ENCODE data around the gene NBR1. TPM values are rescaled to one million over a fixed set of nuclear protein-coding genes. Genes with fewer than 3 reads are reported as not detected.
"Not testable (repeated sequence)": the region's sequence is repeated elsewhere in the genome, so short reads cannot be mapped to it uniquely, and the experiment has no call there.

The NBR1 gene
- 55.2 TPM for total RNA-seq

DNA sequence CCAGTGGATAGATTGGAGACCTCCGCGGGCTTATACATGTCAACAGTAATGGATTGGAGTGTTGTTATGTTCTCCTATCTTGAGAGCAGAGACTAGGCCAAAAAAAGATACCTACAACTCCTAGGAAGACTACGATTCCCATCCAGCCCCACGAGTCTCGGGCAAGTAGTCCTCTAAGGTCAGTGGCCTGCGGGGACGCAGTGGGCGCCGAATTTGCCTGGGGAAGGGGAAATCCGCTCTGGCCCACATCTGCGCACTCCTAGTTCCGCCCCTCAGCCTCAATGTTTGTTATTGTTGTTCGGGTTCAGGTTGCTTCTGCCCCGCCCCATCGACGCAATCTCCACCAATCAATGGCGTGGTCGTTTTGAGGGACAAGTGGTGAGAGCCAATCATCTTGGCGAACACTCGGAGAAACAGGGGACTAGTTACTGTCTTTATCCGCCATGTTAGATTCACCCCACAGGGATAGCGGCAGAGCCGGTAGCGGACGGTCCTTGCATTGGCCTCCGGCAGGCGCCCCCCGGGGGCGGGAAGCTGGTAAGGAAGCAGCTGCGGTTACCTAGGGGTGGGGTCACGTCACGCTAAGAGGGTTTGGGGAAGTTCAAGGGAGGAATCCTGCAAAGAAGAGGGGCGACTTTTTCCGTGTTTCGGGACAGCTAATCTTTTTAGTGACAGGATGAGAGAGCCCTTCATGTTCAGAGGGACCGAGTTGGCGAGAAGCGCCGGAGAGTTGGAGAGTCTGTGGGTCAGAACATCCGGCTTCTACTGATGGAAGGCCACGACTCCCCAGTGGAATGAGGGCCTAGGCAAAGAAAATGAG lies at the start of gene NBR1:
NBR1 (plus strand) TSS at position 449 of the 820 bp plus-strand sequence. CDS start 4,586 bp downstream, outside the sequence.
- peak; percentile 82 for ATAC-seq
- peak; percentile 98 for DNase-seq (ENCODE audit: low spot score)

DNA sequence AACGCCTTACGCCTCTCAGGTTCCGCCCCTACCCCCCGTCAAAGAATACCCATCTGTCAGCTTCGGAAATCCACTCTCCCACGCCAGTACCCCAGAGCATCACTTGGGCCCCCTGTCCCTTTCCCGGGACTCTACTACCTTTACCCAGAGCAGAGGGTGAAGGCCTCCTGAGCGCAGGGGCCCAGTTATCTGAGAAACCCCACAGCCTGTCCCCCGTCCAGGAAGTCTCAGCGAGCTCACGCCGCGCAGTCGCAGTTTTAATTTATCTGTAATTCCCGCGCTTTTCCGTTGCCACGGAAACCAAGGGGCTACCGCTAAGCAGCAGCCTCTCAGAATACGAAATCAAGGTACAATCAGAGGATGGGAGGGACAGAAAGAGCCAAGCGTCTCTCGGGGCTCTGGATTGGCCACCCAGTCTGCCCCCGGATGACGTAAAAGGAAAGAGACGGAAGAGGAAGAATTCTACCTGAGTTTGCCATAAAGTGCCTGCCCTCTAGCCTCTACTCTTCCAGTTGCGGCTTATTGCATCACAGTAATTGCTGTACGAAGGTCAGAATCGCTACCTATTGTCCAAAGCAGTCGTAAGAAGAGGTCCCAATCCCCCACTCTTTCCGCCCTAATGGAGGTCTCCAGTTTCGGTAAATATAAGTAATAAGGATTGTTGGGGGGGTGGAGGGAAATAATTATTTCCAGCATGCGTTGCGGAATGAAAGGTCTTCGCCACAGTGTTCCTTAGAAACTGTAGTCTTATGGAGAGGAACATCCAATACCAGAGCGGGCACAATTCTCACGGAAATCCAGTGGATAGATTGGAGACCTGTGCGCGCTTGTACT lies 45.7 kb upstream of the NBR1 start, which contains the start of gene BRCA1:
BRCA1 (minus strand) TSS at position 232 of the 834 bp plus-strand sequence. CDS start 1,268 bp downstream, outside the sequence.
- peak; percentile 95 for DNase-seq (ENCODE audit: low spot score)
- ATAC-seq = peak; percentile 95

DNA sequence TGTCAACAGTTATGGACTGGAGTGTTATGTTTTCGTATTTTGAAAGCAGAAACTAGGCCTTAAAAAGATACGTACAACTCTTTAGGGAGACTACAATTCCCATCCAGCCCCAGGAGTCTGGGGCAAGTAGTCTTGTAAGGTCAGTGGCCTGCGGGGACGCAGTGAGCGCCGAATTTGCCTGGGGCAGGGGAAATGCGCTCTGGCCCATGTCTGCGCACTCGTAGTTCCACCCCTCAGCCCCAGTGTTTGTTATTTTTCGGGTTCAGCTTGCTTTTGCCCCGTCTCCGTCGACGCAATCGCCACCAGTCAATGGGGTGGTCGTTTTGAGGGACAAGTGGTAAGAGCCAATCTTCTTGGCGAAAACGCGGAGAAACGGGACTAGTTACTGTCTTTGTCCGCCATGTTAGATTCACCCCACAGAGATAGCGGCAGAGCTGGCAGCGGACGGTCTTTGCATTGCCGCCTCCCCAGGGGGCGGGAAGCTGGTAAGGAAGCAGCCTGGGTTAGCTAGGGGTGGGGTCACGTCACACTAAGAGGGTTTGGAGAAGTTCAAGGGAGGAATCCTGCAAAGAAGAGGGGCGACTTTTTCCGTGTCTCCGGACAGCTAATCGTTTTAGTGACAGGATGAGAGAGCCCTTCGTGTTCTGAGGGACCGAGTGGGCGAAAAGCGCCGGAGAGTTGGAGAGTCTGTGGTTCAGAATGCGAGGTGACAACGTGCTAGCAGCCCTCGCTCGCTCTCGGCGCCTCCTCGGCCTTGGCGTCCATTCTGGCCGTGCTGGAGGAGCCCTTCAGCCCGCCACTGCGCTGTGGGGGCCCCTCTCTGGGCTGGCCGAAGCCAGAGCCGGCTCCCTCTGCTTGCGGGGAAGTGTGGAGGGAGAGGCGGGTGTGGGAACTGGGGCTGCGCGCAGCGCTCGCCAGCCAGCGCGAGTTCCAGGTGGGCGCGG lies 44.8 kb upstream of the NBR1 start:
- DNase-seq (ENCODE audit: low spot score) = no peak
- peak; percentile 43 for ATAC-seq

DNA sequence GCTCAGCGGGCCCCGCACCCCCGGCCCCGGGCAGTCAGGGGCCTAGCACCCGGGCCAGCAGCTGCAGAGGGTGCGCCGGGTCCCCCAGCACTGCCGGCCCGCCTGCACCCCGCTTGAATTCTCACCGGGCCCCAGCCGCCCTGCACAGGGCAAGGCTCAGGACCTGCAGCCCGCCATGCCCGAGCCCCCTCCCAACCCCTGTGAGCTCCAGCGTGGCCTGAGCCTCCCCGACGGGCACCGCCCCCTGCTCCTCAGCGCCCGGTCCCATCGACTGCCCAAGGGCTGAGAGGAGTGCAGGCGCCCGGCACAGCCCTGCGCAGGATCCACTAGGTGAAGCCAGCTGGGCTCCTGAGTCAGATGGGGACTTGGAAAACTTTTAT lies 44.1 kb upstream of the NBR1 start:
- ATAC-seq (no peak), DNase-seq (ENCODE audit: low spot score) (no peak)

- DNase-seq (ENCODE audit: low spot score); ATAC-seq: not testable (repeated sequence)
Measured at GRCh38 chr17:43127333-43127876, 43.6 kb upstream of the NBR1 start.

- ATAC-seq (no peak), DNase-seq (ENCODE audit: low spot score) (no peak)
Measured at GRCh38 chr17:43129671-43130010, 41.4 kb upstream of the NBR1 start.

DNA sequence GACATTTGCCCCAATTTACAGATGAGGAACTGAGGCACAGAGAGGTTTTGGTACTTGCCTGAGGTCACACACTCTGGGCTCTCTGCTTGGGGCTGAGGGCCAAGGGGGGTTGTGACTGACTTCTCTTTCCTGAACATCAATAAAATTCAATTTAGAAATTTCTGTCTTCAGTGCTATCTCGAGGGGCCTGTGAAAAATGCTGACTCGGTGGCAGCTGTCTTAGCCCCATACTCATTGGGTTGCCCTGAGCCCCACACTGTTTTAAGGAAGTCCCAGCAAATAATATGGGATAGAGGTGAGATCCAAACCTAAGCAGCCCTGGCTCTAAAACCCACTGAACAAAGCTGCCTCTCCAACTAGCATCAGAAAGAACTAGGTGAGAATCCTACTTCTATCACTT lies 38.9 kb upstream of the NBR1 start:
- DNase-seq (ENCODE audit: low spot score) (no peak), ATAC-seq (no peak)

- ATAC-seq = not testable (repeated sequence)
Measured at GRCh38 chr17:43133439-43133838, 37.6 kb upstream of the NBR1 start.

DNA sequence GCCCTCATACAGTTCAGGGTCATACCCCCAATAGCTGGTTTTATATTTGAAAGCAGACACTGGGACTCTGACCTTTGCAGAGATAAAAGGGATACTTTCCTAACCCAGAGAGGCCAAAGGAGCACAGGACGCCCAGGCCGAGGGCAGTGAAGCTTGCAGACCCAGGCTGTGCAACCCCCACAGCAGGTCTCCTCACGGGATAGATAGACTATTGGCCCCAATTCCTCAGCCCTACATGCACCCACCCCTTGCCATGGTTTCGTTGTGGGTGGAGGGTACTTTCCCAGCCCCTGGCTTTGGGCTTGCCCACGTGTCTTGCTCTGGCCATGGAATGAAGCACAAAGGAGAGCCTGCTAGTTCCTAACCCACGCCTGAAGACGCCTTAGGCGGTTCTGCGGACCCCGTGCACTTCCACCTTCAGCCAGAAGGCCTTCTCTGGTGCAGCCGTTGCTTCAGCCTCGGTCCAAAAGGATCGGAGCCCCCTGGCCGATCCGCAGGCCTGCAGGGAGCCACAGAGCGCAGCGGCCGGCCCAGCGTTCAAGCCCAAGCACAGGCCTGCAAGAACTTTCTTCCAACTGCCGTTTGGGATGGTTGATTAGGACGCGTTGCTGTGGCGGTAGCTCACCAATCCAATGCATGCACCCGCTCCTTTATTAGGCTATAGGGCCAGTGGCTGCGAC lies 36.1 kb upstream of the NBR1 start:
- DNase-seq (ENCODE audit: low spot score) = peak; percentile 72
- peak; percentile 96 for ATAC-seq

More at GRCh38 chr17:43133439-43133838, 37.6 kb upstream of the NBR1 start:
- not testable (repeated sequence) for DNase-seq (ENCODE audit: low spot score)

DNA sequence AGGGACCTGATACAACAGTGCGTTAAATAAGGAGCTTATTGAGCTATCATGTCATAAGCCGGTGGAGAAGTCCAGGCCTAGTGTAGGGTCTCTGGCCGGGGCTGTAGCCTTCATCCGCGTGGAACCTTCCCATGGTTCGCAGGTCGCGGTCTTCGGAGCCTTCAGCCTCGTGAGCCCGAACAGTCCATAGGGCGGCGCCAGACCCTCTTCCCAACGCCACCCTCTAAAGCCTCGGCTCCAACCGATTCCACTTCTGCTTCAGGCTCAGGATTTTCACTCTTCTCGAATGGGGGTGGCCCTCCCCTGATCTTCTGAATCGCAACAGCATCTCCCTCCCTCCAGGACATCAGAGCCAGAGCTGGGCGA lies 35.6 kb upstream of the NBR1 start:
- no peak for DNase-seq (ENCODE audit: low spot score)
- ATAC-seq = no peak

DNA sequence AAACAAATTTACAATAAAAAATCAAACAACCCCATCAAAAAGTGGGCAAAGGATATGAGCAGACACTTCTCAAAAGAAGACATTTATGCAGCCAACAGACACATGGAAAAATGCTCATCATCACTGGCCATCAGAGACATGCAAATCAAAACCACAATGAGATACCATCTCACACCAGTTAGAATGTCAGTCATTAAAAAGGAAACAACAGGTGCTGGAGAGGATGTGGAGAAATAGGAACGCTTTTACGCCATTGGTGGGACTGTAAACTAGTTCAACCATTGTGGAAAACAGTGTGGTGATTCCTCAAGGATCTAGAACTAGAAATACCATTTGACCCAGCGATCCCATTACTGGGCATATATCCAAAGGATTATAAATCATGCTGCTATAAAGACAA lies 34.4 kb upstream of the NBR1 start:
- not testable (repeated sequence) for DNase-seq (ENCODE audit: low spot score); ATAC-seq

DNA sequence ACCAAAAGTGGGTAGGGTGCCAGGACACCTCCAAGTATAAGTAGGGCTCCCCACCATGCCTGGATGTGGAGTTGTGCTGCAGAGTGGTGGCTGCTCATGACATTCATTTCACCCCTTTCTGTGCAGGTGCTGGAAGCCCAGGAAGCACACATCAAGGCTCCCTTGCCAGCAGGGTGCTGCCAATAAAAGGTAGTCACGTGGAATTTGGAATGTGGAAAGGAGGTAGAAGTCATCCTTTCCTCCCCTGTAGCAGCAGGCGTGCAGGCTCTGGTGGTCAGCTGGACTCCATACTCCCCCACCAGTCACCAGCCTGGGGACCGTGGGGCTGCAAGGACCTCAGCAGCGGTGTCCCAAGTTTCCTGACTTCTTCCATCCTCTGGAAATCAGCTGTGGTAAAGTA lies 32.5 kb upstream of the NBR1 start:
- not testable (repeated sequence) for DNase-seq (ENCODE audit: low spot score); ATAC-seq

DNA sequence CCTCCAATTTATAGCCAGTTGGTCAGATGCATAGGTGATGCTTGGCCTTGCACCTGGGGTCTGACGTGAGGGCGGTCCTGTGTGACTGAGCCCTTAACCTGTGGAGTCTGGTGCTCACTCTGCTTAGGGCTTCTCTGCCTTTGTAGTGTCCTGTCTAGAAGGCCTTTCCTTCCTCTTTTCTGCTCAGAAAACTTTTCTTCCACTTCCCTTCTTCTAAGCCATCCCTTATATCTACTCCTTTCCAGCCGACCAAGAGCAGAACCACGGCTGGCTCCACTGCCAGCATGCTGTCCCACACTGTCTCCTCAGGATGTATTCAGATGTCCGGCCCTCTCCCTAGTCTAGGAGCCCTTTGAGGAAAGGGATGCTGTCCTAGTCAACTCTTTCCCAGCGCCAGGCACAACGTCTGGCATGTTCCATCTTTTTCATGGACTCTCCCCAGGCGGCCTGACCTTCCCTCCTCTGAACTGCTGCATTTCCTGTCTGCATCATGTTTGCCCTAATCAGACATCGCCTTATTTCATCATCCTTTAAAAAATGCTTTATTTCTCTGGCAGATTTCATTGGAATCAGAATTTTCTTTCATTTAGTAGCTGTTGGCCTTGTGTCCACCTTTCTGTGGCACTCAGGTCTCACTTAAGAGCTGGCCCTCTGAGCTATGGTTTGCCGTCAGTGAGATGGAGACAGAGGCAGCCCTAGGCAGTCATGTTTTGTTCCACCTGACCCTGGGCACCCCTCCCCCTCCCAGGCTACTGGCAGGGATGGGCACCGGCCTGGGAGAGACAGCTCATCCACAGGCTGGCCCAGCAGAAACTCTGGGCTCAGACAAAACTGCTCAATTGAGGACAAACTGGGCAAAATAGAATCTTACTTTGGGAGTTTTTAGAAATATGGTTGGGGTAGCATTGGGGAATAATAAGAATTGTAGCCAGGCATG lies 30.4 kb upstream of the NBR1 start:
- ATAC-seq (peak; percentile 32), DNase-seq (ENCODE audit: low spot score) (no peak)

GRCh38 chr17:43142153-43142552 lies 28.9 kb upstream of the NBR1 start:
- ATAC-seq = no peak
- DNase-seq (ENCODE audit: low spot score) = no peak

DNA sequence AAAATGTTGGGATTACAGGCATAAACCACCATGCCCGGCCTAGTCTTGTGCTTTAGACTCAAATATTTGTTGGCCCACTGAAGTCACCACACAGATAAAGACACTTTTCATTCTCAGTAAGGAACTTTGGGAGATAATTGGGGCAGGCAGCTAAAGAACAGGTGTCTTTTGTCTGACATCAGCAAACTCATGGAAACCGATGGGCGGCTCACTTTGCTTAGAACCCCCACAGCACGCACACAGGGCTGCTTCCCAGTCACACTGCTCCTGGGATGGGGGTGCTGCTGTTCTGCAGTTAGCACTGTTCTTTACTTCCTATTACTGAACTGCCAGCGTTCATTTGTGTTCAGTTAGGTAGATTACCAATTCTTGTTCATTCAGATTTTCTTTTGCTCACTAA lies 27.8 kb upstream of the NBR1 start:
- ATAC-seq (no peak), DNase-seq (ENCODE audit: low spot score) (peak; percentile 5)

DNA sequence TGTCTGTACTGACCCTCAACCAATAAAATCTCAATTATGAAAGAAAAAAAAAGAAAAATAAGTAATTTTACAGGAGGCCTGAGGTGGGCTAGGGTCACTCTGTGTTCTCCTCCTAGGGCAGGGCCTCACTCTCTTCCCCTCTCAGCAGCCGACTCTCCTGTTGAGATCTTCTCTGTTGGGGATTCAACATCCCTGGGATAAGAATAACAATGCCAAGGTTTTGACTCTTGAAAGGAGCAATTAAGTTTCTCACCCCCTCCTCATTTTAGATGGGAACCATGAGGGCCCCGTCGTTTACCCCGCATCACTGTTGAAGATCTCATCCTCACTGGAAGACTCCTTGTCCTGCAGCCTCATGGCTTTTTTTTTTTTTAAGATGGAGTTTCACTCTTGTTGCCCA lies 24.4 kb upstream of the NBR1 start:
- DNase-seq (ENCODE audit: low spot score) (no peak), ATAC-seq (no peak)

- DNase-seq (ENCODE audit: low spot score) (no peak), ATAC-seq (peak; percentile 90)
Measured at GRCh38 chr17:43151880-43152456, 19.0 kb upstream of the NBR1 start.

DNA sequence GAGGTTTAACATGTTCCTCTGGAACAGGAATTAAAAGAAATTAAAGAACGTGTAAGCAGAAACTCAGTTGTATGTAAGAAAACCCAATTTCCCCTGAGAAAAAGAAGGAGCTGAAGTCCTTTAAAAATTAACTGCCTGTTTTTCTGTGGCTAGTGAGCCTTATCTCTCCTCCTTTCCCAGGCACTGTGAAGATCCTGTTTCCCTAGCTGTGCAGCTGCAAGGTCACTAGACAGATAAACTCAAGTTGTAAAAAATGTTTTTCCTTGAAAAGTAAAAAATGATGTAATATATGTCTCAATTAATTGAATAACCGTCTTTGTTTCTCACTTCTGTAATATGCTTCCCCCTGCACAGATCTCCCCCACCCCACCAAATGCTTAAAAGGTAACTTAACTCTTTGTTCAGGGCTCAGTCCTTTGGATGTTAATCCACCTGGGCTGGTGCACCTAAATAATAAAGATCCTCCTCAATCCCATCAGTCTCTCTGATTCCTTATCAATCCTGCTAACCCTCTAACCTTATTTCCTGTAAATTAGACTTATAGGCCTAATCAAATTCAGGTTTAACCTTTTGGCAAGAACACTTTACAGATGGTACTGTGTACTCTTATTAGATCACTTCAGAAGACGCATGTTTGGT lies 17.7 kb upstream of the NBR1 start:
- not testable (repeated sequence) for DNase-seq (ENCODE audit: low spot score); ATAC-seq

Measured in left lobe of liver (tissue), 2 donors.